Transverse colon (tissue), 4 donors: ENCODE measurements around the gene PLEK2. TPM values are rescaled to one million over a fixed set of nuclear protein-coding genes. Genes with fewer than 3 reads are reported as not detected.
"Not testable (repeated sequence)": the region's sequence is repeated elsewhere in the genome, so short reads cannot be mapped to it uniquely, and the experiment has no call there.

Source experiments
- DNase-seq: peaks from one replicate; pipeline ENCODE4 v3.0.0-alpha.2; 2019
- H3K27ac ChIP-seq, 4 donors: fragments of 200-600 bp; sonication (generic); 2 replicates each; pipeline ENCODE4 v1.5.1; 2016 to 2018; ENCODE audit warnings: inconsistent platforms in 4 of 4
- H3K27me3 ChIP-seq: fragments of 200-600 bp; sonication (generic); 2 replicates; pipeline ENCODE4 v1.5.1; 2017; ENCODE audit warnings: inconsistent platforms
- H3K36me3 ChIP-seq, 4 donors: fragments of 200-600 bp; sonication (generic); 2 replicates each; pipeline ENCODE4 v1.5.1; 2017 to 2019; ENCODE audit warnings: inconsistent platforms in 4 of 4
- H3K4me1 ChIP-seq, 4 donors: fragments of 200-600 bp; sonication (generic); 2 replicates each; pipeline ENCODE4 v1.5.1; 2017 to 2020; ENCODE audit warnings: inconsistent platforms in 4 of 4
- H3K4me3 ChIP-seq, 4 donors: fragments of 200-600 bp; sonication (generic); 1 replicate in 1 of 4; 2 replicates in 3 of 4; pipeline versions ENCODE4 v1.5.1 to v1.6.1; 2017 to 2019; ENCODE audit warnings: inconsistent platforms in 4 of 4
- H3K9me3 ChIP-seq, 2 donors: fragments of 200-600 bp; sonication (generic); 2 replicates each; pipeline ENCODE4 v1.5.1; 2017 to 2019; ENCODE audit warnings: inconsistent platforms in 2 of 2
- EP300 ChIP-seq: sonication (generic); formaldehyde crosslinking; IDR thresholded peaks from one replicate; pipeline ENCODE4 v1.6.1; 2017; ENCODE audit warnings: antibody characterized with exemption, low read depth
- POLR2A ChIP-seq: fragments of 450-650 bp; IDR thresholded peaks from one replicate; pipeline ENCODE4 v1.6.1; 2016; ENCODE audit warnings: antibody characterized with exemption, mild to moderate bottlenecking, moderate library complexity
- POLR2AphosphoS5 ChIP-seq, 3 donors: sonication (generic); formaldehyde crosslinking; IDR thresholded peaks; one replicate each; pipeline ENCODE4 v1.6.1; 2016; ENCODE audit warnings: antibody characterized with exemption in 3 of 3
- WGBS, 2 donors: methylation state at CpG; one replicate each; pipeline ENCODE4 v1.1.5; 2018; ENCODE audit warnings: low coverage in 1 of 2; 5-methylcytosine and 5-hydroxymethylcytosine counted together
- in situ Hi-C, 4 donors: fragments of 200-750 bp; cut with MboI; loops; one replicate each; pipeline versions ENCODE4 v1.15.0 to v1.15.1; 2017; ENCODE audit warnings: low sequenced_read_pairs in 3 of 4, low pct_ligation_motif_present in 1 of 4, low pct_unique_long_range_greater_than_20kb in 1 of 4
- intact Hi-C: fragments of 100-400 bp; cut with DNase I; formaldehyde crosslinking; loops from one replicate; pipeline ENCODE4 v1.15.1; 2023; ENCODE audit warnings: low total_unique reads
- total RNA-seq, 4 donors: library from RNA; depleted of rRNA; stranded (reverse); fragments of >200 nt; gene quantifications; one replicate each; pipeline ENCODE4 v1.1.0, GENCODE V29; 2016
- TF ChIP-seq, protein P1 (sequence below), 5 experiments: fragments of 200-600 bp in 3 of 5; fragments of 450-650 bp in 2 of 5; sonication (generic) in 3 of 5; IDR thresholded peaks; 1 replicate in 2 of 5; 2 replicates in 3 of 5; pipeline ENCODE4 v1.5.1; 2016 to 2017; ENCODE audit warnings: antibody characterized with exemption in 5 of 5, inconsistent platforms in 3 of 5, mild to moderate bottlenecking in 2 of 5, moderate library complexity in 1 of 5

PLEK2 gene
- total RNA-seq, 4 donors from 2014 or later = 5.2 to 61.1 (median 28.9) TPM

DNA sequence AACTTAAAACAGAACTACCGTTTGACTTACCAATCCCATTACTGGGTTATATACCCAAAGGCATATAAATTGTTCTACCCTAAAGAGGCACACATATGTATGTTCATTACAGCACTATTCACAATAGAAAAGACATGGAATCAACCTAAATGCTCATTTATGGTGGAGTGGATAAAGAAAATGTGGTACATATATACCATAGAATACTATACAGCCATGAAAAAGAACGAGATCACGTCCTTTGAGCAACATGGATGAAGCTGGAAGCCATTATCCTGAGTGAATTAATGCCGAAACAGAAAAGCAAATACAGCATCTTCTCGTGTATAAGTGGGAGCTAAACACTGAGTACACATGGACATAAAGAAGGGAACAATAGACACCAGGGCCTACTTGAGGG is 44.8 kb upstream of the PLEK2 start:
- DNase-seq = no peak
- Histone ChIP-seq H3K9me3 (no peaks in the 10 kb centered on the region), H3K4me1 (peaks cover 0 to 4% (median 0%) of the 10 kb centered on the region in 4 donors), H3K27ac (no peak overlapping the region), H3K36me3 (no peaks in the 10 kb centered on the region), H3K4me3 (no peak overlapping the region), H3K27me3 (no peaks in the 10 kb centered on the region)
- TF ChIP-seq, protein P1, sequence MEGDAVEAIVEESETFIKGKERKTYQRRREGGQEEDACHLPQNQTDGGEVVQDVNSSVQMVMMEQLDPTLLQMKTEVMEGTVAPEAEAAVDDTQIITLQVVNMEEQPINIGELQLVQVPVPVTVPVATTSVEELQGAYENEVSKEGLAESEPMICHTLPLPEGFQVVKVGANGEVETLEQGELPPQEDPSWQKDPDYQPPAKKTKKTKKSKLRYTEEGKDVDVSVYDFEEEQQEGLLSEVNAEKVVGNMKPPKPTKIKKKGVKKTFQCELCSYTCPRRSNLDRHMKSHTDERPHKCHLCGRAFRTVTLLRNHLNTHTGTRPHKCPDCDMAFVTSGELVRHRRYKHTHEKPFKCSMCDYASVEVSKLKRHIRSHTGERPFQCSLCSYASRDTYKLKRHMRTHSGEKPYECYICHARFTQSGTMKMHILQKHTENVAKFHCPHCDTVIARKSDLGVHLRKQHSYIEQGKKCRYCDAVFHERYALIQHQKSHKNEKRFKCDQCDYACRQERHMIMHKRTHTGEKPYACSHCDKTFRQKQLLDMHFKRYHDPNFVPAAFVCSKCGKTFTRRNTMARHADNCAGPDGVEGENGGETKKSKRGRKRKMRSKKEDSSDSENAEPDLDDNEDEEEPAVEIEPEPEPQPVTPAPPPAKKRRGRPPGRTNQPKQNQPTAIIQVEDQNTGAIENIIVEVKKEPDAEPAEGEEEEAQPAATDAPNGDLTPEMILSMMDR (IDR thresholded peaks at IDR 0.05) = no peak
- TF ChIP-seq POLR2AphosphoS5 (IDR thresholded peaks at IDR 0.05) (no peak), EP300 (no peak), POLR2A (no peak)
- in situ Hi-C loops (loop anchor here in 1 of 4 donors (25.0 kb wide), 1 partner anchor 106 kb away; no protein-coding TSS in a partner anchor), intact Hi-C loops (no loop called here)
- 86 to 88% methylated on average over 5 of the region's 5 CpGs for WGBS, 2 donors

GRCh38 chr14:67453575-67454300 is 41.8 kb upstream of the PLEK2 start:
- Histone ChIP-seq H3K9me3 (no peaks in the 10 kb centered on the region), H3K36me3 (no peaks in the 10 kb centered on the region), H3K27ac (no peak overlapping the region), H3K4me1 (peaks cover 0 to 4% (median 0%) of the 10 kb centered on the region in 4 donors), H3K27me3 (no peaks in the 10 kb centered on the region), H3K4me3 (no peak overlapping the region)
- in situ Hi-C loops (loop anchor here in 1 of 4 donors (25.0 kb wide), 1 partner anchor 109 kb away; no protein-coding TSS in a partner anchor), intact Hi-C loops (no loop called here)
- DNase-seq = no peak
- WGBS, 2 donors = 88% methylated on average over 5 of the region's 5 CpGs; no CpG with 5 or more reads in 1 of the 2 donors
- TF ChIP-seq EP300 (no peak), POLR2A (no peak), POLR2AphosphoS5 (IDR thresholded peaks at IDR 0.05) (no peak)
- TF ChIP-seq, protein P1 (IDR thresholded peaks at IDR 0.05) = no peak

GRCh38 chr14:67451667-67452066 is 39.7 kb upstream of the PLEK2 start:
- H3K4me3 ChIP-seq, H3K27me3 ChIP-seq, DNase-seq, H3K27ac ChIP-seq, H3K9me3 ChIP-seq, H3K36me3 ChIP-seq, intact Hi-C loops: not testable (repeated sequence)
- peaks cover 0 to 18% (median 4%) of the 10 kb centered on the region in 4 donors for H3K4me1 ChIP-seq
- 83% methylated on average over 6 of the region's 6 CpGs; no CpG with 5 or more reads in 1 of the 2 donors for WGBS, 2 donors
- in situ Hi-C loops = loop anchor here in 1 of 4 donors (25.0 kb wide), 1 partner anchor 111 kb away; no protein-coding TSS in a partner anchor

DNA sequence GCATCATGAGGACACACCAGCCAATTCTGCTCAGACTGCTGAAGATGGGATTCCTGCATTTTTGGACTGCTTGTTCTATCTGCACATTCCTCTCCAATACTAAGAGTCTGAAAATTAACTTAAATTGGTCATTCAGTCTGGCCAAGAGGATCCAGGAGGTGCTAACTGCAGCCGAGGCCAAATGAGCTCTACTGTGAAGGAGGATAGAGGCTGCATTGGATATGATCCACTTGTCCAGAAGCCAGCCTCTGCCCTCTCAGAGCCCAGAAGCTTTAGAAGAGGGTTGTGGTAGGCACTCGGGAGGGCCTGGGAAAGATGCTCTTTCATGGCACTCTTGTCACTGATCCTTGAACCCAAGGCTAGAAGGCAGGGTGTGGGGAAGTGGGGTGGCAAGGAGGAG is 37.1 kb upstream of the PLEK2 start:
- no peaks in the 10 kb centered on the region for H3K9me3 ChIP-seq
- no peaks in the 10 kb centered on the region for H3K36me3 ChIP-seq
- no peak overlapping the region for H3K27ac ChIP-seq
- no peaks in the 10 kb centered on the region for H3K27me3 ChIP-seq
- no peak for DNase-seq
- H3K4me1 ChIP-seq = peaks cover 0 to 25% (median 5%) of the 10 kb centered on the region in 4 donors
- in situ Hi-C loops = loop anchor here in 2 of 4 donors (25.0 kb wide), 2 partner anchors 113 to 263 kb away; partner anchors contain the start of gene RDH12 (in 1 of the 2)
- intact Hi-C loops = no loop called here
- WGBS, 2 donors = 93 to 100% methylated on average over 1 to 2 of the region's 2 CpGs
- TF ChIP-seq EP300 (no peak), POLR2AphosphoS5 (IDR thresholded peaks at IDR 0.05) (no peak)
- no peak overlapping the region for H3K4me3 ChIP-seq

DNA sequence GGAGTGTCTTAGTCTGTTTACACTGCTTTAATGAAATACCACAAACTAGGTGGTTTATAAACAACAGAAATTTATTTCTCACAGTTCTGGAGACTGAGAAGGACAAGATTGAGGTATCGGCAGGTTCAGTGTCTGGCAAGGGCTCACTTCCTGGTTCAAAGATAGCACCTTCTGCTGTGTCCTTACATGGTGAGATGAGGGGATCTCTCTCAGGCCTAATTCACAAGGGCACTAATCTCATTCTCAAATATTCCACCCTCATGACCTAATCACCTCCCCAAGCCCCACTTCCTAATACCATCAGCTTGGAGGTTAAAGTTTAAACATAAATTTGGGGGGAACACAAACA is 35.0 kb upstream of the PLEK2 start:
- peaks cover 0 to 38% (median 5%) of the 10 kb centered on the region in 4 donors for H3K4me1 ChIP-seq
- TF ChIP-seq, protein P1 (IDR thresholded peaks at IDR 0.05) = no peak
- no peaks in the 10 kb centered on the region for H3K27me3 ChIP-seq
- H3K4me3 ChIP-seq = no peak overlapping the region
- intact Hi-C loops (no loop called here), in situ Hi-C loops (loop anchor here in 2 of 4 donors (25.0 kb wide), 2 partner anchors 115 to 265 kb away; partner anchors contain the start of gene RDH12 (in 1 of the 2))
- DNase-seq = no peak
- peak overlapping the region in 3 of 4 donors; percentile 8 to 26 (median 17) for H3K27ac ChIP-seq
- WGBS, 2 donors = 50 to 67% methylated on average over 1 of the region's 1 CpG
- H3K9me3 ChIP-seq = no peaks in the 10 kb centered on the region
- H3K36me3 ChIP-seq = no peaks in the 10 kb centered on the region
